GM12873 (cell line): ENCODE measurements around the gene USP15.

Source experiments
- TF ChIP-seq, protein P1 (sequence below): IDR thresholded peaks from 2 replicates; pipeline ENCODE4 v1.5.1; 2012; ENCODE audit warnings: low read depth, mild to moderate bottlenecking, moderate library complexity, low read length, control low read depth; ENCODE audit not compliant: insufficient read depth; ENCODE audit errors: missing control alignments

Gene USP15

DNA sequence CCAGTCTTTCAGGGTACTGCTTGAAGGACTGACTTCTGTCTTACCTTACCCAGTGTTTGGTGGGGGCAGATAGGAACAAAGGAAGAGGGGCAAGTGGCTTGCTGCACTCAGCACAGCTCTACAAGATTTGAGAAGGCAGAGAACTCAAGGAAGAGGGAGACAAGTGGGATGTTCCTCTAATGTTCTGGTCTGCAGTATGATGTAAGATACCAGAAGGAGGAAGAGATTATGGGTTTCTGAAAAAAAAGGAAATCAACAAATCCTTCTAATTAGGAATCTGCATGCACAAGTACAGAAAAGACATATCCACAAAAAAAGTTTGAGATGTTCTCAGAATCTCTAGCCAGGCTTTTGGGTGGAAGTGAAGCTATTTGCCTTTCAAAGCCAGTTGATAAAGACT lies 37.1 kb downstream of the USP15 start:
- TF ChIP-seq, protein P1, sequence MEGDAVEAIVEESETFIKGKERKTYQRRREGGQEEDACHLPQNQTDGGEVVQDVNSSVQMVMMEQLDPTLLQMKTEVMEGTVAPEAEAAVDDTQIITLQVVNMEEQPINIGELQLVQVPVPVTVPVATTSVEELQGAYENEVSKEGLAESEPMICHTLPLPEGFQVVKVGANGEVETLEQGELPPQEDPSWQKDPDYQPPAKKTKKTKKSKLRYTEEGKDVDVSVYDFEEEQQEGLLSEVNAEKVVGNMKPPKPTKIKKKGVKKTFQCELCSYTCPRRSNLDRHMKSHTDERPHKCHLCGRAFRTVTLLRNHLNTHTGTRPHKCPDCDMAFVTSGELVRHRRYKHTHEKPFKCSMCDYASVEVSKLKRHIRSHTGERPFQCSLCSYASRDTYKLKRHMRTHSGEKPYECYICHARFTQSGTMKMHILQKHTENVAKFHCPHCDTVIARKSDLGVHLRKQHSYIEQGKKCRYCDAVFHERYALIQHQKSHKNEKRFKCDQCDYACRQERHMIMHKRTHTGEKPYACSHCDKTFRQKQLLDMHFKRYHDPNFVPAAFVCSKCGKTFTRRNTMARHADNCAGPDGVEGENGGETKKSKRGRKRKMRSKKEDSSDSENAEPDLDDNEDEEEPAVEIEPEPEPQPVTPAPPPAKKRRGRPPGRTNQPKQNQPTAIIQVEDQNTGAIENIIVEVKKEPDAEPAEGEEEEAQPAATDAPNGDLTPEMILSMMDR: no peak

DNA sequence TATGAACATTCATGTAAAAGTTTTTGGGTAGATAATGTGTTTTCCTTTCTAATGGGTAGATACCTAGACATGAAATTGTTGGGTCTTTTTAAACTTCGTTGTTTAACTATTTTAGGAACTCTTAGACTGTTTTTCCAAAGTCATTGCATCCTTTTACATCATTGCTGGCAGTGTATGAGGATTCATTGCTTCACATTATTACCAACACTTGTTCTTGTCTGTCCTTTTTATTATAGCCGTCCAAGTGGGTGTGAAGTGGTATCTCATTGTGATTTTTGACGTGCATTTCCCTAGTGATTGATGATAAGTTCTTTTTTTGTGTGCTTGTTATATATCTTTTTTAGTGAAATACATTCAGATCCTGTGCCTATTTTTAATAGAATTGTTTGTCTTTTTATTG lies 39.4 kb downstream of the USP15 start:
- TF ChIP-seq, protein P1: no peak

DNA sequence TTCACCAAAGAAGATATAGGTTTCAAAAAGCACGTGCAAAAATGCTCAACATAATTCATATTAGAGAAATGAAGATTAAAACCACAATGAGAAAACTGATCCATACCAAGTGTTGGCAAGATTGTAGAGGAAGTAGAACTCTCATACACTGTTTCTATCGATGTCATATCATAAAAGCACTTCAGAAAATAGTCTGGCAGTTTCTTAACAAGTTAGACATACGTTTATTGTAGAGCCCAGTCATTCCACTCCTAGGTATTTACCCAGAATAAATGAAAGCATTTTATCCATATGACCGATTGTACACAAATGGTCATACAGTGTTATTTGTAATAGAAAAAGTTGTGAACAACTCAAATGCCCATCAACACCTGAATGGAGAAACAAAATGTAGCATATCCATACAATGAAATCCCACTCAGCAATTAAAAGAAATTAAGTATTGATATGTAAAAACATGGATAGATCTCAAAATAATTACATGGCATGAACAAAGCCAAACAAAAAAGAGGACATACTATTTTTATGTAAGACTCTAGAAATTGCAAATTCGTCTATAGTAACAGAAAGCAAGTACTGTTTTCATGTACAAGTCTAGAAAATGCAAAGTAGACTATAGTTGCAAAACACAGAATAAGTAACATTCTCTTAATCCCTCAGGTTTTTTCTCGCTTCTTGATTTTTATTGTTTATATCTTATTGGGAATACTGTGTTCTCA lies 41.0 kb downstream of the USP15 start:
- TF ChIP-seq, protein P1: no peak

DNA sequence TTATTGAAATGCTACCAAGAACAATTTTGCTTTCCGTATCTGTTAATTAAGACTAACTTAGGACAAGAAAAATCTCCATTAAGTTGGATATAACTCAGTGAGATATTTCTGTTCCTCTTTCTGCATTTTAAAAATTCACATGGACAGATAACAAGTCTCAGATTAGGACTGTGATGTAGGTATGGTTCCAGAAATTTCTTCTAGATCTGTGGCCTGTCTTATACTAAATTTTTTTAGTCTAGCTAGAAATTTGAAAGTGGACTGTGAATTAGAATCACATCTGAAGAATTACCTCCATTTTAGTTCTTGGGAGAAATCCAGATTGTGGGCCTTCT lies 41.6 kb downstream of the USP15 start:
- TF ChIP-seq, protein P1: no peak

DNA sequence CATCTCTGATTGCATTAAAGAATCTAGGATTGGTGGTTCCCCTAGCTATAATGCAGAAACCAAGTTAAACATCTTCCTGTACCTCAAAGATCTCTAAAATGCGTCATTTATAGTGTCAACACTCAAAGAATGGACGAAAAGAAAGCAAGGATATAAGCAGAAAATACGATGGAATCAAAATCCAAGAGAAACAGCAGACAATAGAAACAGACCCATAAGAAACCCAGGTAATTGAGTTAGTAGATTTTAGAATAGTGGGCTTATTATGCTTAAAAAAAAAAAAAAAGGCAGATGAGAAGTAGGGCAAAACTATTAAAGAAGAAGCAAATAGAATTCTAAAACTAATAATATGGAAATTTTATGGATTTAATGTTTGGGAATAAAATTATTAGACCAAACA lies 44.4 kb downstream of the USP15 start:
- TF ChIP-seq, protein P1: no peak

DNA sequence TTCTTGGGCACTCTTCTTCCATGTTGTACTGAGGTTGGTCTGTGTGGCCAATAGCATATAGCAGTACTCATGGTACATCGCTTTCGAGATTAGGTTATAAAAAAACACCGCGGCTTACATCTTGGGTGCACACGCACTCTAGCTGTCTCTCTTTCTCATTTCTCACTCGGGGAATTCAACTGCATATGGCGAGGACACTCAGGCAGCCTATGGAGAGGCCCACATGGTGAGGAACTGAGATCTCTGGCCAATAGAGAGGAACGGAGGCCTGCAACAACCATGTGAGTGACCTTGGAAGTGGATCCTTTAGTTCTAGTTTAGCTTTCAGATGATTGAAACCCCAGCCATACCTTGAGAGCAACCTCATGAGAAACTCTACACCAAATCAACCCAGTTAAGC lies 45.6 kb downstream of the USP15 start:
- TF ChIP-seq, protein P1: no peak

DNA sequence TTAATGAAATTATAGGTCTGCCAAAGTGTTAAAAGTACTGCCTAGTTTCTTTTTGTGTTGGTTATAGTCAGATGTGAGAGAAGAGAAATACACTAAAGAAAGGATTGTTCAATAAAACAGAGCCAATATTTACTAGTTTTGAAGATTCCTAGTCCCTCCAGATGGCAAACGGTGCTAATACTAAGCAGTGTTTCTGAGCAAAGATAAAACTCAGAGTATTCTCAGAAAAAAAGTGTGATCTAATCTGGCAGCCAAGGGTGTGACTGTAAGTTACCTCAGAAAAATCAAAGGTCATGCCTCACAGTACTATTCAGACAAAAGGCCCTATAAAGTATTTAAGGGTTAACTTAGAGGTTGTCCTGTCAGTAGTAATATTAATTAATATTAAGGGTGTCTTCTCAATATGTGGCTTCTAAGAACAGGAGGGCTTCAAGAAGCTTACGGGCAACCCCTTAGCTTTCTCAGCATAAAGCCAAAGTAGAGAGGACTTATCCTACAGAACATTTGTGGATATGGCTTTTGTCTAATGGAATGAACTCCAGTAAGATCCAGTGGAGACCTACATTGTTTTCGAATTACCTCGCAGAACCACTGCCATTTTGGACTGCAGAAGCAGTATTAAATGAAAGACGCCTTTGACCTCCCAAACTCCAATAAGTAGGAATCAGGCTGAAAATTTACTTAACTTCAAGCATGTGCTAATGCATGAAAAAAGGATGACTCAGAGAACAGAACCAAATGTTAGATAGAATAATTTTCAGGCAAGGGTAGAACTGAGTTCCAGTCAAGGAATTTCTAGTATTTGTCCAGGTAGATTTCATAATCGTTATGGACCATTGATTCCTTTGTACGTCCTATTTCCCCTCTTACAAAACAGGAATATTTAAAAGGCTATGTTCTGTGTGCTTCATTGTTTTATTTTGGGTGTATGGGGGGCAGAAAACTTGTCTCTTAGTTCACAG lies 46.6 kb downstream of the USP15 start:
- TF ChIP-seq, protein P1: no peak
